Breast epithelium (tissue), 4 donors: ENCODE data around the gene KRT2. TPM values are rescaled to one million over a fixed set of nuclear protein-coding genes. Genes with fewer than 3 reads are reported as not detected.
A peak's percentile ranks its signal among the peaks of the same experiment; 100 is the strongest.

Source experiments
- DNase-seq, 2 donors: peaks; one replicate each; pipeline ENCODE4 v3.0.0-alpha.2; 2019; ENCODE audit warnings: low spot score in 2 of 2
- H3K27ac ChIP-seq, 2 donors: fragments of 200-600 bp; sonication (generic) in 1 of 2; one replicate each; pipeline ENCODE4 v1.5.1; 2016 to 2019; ENCODE audit warnings: mild to moderate bottlenecking in 1 of 2
- H3K27me3 ChIP-seq, 2 donors: fragments of 200-600 bp; sonication (generic) in 1 of 2; one replicate each; pipeline versions ENCODE4 v1.5.1 to v1.6.0; 2017 to 2019; ENCODE audit warnings: control low read depth in 1 of 2, mild to moderate bottlenecking in 1 of 2
- H3K36me3 ChIP-seq: fragments of 200-600 bp; one replicate; pipeline ENCODE4 v1.5.1; 2019
- H3K4me1 ChIP-seq, 2 donors: fragments of 200-600 bp; sonication (generic); one replicate each; pipeline ENCODE4 v1.5.1; 2016 to 2019; ENCODE audit warnings: control low read depth in 1 of 2
- H3K4me3 ChIP-seq, 3 donors: fragments of 200-600 bp; sonication (generic); 1 replicate in 2 of 3; 2 replicates in 1 of 3; pipeline ENCODE4 v1.5.1; 2016 to 2019; ENCODE audit warnings: mild to moderate bottlenecking in 3 of 3, moderate library complexity in 2 of 3
- H3K9me3 ChIP-seq, 2 donors: fragments of 200-600 bp; sonication (generic) in 1 of 2; one replicate each; pipeline ENCODE4 v1.5.1; 2016 to 2019; ENCODE audit warnings: control low read depth in 1 of 2
- POLR2A ChIP-seq: fragments of 450-650 bp; IDR thresholded peaks from one replicate; pipeline ENCODE4 v1.6.1; 2016; ENCODE audit warnings: antibody characterized with exemption, mild to moderate bottlenecking, moderate library complexity
- POLR2AphosphoS5 ChIP-seq, 3 donors: sonication (generic); formaldehyde crosslinking; IDR thresholded peaks; one replicate each; pipeline ENCODE4 v1.6.1; 2017; ENCODE audit warnings: antibody characterized with exemption in 3 of 3
- intact Hi-C: fragments of 100-400 bp; cut with DNase I; formaldehyde crosslinking; loops from one replicate; pipeline ENCODE4 v1.15.1; 2023; ENCODE audit warnings: low total_unique reads
- total RNA-seq, 3 donors: library from RNA; depleted of rRNA; stranded (reverse); fragments of >200 nt; gene quantifications; one replicate each; pipeline ENCODE4 v1.1.0, GENCODE V29; 2016
- TF ChIP-seq, protein P1 (sequence below), 3 donors: fragments of 450-650 bp; IDR thresholded peaks; one replicate each; pipeline ENCODE4 v1.5.1; 2016 to 2017; ENCODE audit warnings: antibody characterized with exemption in 3 of 3, mild to moderate bottlenecking in 3 of 3, moderate library complexity in 3 of 3

KRT2 gene
- total RNA-seq, 3 donors from 2014 or later, result not detected

DNA sequence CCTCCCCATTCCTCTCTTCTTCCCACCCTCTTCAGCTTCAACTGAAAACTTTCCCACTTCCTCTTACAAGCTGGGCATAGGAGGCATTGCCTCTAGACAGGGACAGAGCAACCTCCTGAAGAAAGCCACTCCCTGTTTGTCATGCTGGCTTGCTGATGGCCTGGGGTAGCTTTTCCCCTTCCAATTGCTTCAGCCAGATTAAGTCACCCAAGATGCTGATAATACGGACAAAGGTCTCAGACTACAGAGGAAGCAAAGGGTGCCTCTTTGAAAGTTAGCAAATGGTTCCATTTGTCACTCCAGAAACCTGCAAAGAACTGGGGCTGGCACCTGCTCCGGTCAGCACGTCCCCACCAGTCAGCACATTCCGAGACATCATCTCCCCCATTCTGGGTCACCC is 6.0 kb downstream of the KRT2 start:
- Histone ChIP-seq H3K4me1 (no peaks in the 10 kb centered on the region), H3K9me3 (no peaks in the 10 kb centered on the region), H3K4me3 (no peak overlapping the region), H3K36me3 (no peaks in the 10 kb centered on the region), H3K27ac (no peak overlapping the region), H3K27me3 (no peaks in the 10 kb centered on the region)
- intact Hi-C loops, result no loop called here
- DNase-seq, result peak in 1 of 2 donors; percentile 11
- TF ChIP-seq, protein P1, sequence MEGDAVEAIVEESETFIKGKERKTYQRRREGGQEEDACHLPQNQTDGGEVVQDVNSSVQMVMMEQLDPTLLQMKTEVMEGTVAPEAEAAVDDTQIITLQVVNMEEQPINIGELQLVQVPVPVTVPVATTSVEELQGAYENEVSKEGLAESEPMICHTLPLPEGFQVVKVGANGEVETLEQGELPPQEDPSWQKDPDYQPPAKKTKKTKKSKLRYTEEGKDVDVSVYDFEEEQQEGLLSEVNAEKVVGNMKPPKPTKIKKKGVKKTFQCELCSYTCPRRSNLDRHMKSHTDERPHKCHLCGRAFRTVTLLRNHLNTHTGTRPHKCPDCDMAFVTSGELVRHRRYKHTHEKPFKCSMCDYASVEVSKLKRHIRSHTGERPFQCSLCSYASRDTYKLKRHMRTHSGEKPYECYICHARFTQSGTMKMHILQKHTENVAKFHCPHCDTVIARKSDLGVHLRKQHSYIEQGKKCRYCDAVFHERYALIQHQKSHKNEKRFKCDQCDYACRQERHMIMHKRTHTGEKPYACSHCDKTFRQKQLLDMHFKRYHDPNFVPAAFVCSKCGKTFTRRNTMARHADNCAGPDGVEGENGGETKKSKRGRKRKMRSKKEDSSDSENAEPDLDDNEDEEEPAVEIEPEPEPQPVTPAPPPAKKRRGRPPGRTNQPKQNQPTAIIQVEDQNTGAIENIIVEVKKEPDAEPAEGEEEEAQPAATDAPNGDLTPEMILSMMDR (IDR thresholded peaks at IDR 0.05), result no peak
- TF ChIP-seq POLR2A, result no peak
- no peak for TF ChIP-seq POLR2AphosphoS5 (IDR thresholded peaks at IDR 0.05)

DNA sequence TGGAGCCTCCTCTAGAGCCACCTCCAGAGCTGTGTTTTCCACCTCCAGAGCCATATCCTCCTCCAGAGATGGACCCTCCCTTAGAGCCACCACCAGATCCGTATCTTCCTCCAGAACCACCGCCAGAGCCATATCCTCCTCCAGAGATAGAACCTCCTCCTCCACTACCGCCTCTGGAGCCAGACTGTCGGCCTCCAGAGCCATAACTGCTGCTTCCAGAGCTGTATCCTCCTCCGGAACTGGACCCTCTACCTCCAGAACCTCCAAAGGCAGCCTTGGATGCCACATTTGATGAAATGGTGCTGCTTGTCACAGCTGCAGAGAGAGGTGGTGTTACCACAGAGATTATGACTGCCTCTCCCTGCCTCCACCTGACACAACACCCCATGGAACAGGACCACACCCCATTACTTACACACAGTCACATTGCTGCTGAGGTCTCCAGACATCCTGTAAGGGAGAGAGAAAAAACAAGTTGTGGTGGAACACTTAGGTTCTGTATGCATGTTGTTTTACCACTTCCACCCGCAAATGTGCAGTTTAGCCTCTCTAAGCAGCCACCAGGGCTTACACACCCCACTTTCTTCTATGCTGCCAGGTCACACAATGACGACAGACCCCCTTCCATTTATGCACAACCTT is 6.8 kb downstream of the KRT2 start:
- Histone ChIP-seq H3K4me1 (no peaks in the 10 kb centered on the region), H3K4me3 (no peak overlapping the region), H3K9me3 (no peaks in the 10 kb centered on the region), H3K27me3 (no peaks in the 10 kb centered on the region), H3K36me3 (no peaks in the 10 kb centered on the region), H3K27ac (no peak overlapping the region)
- TF ChIP-seq POLR2A (no peak), POLR2AphosphoS5 (IDR thresholded peaks at IDR 0.05) (no peak)
- TF ChIP-seq, protein P1 (IDR thresholded peaks at IDR 0.05), result no peak
- DNase-seq, result no peak
- intact Hi-C loops, result no loop called here

DNA sequence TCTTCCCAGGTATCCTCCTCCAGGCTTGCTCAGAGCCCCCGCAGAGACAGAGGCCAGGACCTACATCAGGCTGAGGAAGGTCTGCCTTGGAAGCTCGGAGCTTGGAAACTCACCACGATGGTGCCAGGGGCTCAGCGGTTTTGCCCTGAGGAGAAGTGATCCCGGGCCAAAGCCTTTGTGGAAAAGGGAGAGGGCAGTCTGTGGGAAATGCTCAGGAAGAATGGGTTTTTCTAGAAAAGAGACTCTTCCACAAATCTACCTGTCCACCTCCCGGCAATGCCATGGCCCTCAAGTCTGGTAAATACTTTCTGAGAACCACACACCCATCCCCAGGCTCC is 8.0 kb downstream of the KRT2 start:
- H3K9me3 ChIP-seq, result no peaks in the 10 kb centered on the region
- DNase-seq, result no peak
- TF ChIP-seq POLR2AphosphoS5 (IDR thresholded peaks at IDR 0.05), result no peak
- no peak for TF ChIP-seq POLR2A
- TF ChIP-seq, protein P1 (IDR thresholded peaks at IDR 0.05), result no peak
- intact Hi-C loops, result no loop called here
- no peaks in the 10 kb centered on the region for H3K36me3 ChIP-seq
- no peaks in the 10 kb centered on the region for H3K27me3 ChIP-seq
- H3K4me3 ChIP-seq, result no peak overlapping the region
- no peak overlapping the region for H3K27ac ChIP-seq
- H3K4me1 ChIP-seq, result no peaks in the 10 kb centered on the region

DNA sequence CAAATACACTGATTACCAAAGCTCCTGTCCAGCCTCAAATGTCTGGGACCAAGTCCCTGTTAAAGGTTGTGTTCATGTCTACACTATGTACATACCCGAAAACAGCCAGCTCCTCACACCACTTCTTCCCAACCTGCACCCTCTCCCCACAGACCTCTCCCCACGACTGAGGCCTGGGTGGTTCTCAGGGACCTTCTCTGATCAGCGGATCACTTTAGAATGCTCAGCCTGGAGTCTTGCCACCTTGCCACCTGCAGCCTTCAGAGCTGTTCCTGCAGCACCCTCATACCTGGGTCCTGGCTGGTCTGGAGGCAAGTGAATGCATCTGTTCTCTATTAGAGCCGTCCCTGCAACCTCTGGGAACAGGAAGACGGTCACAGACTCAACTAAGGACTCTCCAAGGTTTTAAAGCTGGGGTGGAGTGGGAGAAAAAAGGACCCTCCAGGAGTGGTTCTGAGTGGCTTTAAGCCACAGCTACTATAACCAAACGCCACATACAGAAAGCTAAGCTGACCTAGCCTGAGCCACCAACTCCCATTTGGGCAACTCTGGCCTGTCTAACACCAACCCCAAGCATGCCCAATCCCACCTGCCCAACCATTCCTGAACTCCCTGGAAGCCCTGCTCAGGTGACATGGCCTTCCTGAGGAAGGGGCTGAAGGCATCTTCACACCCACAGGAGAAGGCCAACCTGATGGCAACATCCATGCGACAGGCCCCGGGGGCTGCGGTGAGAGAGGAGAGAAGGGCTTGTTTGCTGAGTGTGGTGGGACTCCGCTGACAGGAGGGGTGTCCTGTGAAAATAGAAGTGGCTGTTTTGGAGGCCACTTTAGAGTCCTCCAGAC is 8.6 kb downstream of the KRT2 start:
- Histone ChIP-seq H3K27me3 (no peaks in the 10 kb centered on the region), H3K36me3 (no peaks in the 10 kb centered on the region), H3K9me3 (no peaks in the 10 kb centered on the region), H3K4me1 (no peaks in the 10 kb centered on the region), H3K4me3 (no peak overlapping the region), H3K27ac (no peak overlapping the region)
- DNase-seq, result peak in 1 of 2 donors; percentile 10
- intact Hi-C loops, result no loop called here
- TF ChIP-seq, protein P1 (IDR thresholded peaks at IDR 0.05), result no peak
- TF ChIP-seq POLR2A, result no peak
- no peak for TF ChIP-seq POLR2AphosphoS5 (IDR thresholded peaks at IDR 0.05)

DNA sequence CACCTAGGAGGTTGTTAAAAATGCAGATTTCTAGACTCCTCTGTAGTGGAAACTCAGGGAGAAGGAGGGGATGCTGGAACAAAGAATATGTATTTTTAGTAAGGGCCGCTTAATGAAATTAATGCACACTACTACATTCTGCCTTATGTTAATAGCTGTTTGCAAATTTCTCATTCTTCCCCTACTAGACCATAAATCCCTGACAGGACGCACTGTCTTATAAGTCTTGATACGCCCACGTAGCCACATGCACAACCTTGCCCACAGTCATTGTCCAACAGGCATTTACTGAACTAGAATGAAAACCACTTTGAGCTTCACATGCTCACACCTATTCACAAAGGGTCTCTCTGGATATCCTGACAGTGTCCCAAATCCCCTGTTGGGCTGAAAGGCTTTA is 10.5 kb downstream of the KRT2 start:
- intact Hi-C loops, result no loop called here
- TF ChIP-seq, protein P1 (IDR thresholded peaks at IDR 0.05), result no peak
- TF ChIP-seq POLR2A (no peak), POLR2AphosphoS5 (IDR thresholded peaks at IDR 0.05) (no peak)
- Histone ChIP-seq H3K9me3 (no peaks in the 10 kb centered on the region), H3K36me3 (no peaks in the 10 kb centered on the region), H3K27me3 (no peaks in the 10 kb centered on the region), H3K4me1 (no peaks in the 10 kb centered on the region), H3K27ac (no peak overlapping the region), H3K4me3 (no peak overlapping the region)
- peak in 1 of 2 donors; percentile 6 for DNase-seq
